HCT116 (cell line): ENCODE measurements around the gene QRFPR. TPM values are rescaled to one million over a fixed set of nuclear protein-coding genes. Genes with fewer than 3 reads are reported as not detected.

Source experiments
- ATAC-seq: fragments of 200-7000 bp; cut with Tn5 transposase; 2 replicates; pipeline ENCODE4 v1.9.1; 2020; ENCODE audit warnings: mild to moderate bottlenecking, moderate library complexity
- BruUV-seq: library from RNA; stranded (reverse); fragments of 400-500 nt; replicated peaks from 2 replicates; lab custom pipeline; 2021; lab: Mats Ljungman, UMichigan
- CTCF ChIA-PET: fragments of 300-600 bp; sonication (Branson Sonifier 250); formaldehyde crosslinking; loops from one replicate; lab custom pipeline; 2021; ENCODE audit warnings: antibody characterized with exemption; lab: Charles Lee
- POLR2A ChIA-PET: fragments of 300-600, 350-600 bp; sonication (Branson Sonifier 250); formaldehyde crosslinking; loops from one replicate; lab custom pipeline; 2021; ENCODE audit warnings: antibody characterized with exemption; lab: Charles Lee
- RAD21 ChIA-PET, 2 experiments: fragments of 300-600 bp; sonication (Branson Sonifier 250); formaldehyde crosslinking; loops; one replicate each; lab custom pipeline; 2023; ENCODE audit warnings: low total read pairs in 2 of 2; ENCODE audit not compliant: uncharacterized antibody in 2 of 2, unreplicated experiment in 2 of 2, low non-redundant PET in 1 of 2; lab: Charles Lee
- DNase-seq: peaks from one replicate; pipeline ENCODE4 v3.0.0-alpha.2; 2010; ENCODE audit warnings: low read depth, low spot score
- H2AFZ ChIP-seq: fragments of 200-600 bp; shearing (Covaris generic), sonication (generic); 2 replicates; pipeline ENCODE4 v1.6.1; 2017; ENCODE audit warnings: low read depth, mixed run types, mixed read lengths, antibody characterized with exemption, low read length; ENCODE audit not compliant: poor library complexity, severe bottlenecking
- H3K27ac ChIP-seq: 2 replicates; pipeline ENCODE4 v1.5.1; 2012; ENCODE audit warnings: low read depth, low read length
- H3K27me3 ChIP-seq: fragments of 200-600 bp; sonication (generic); 2 replicates; pipeline ENCODE4 v1.6.1; 2016; ENCODE audit warnings: mixed run types, low read length, mixed read lengths; ENCODE audit not compliant: insufficient read depth
- H3K36me3 ChIP-seq, 2 experiments: fragments of 200-500 bp in 1 of 2; fragments of 200-600 bp in 1 of 2; sonication (Bioruptor generic) in 1 of 2; sonication (generic) in 1 of 2; 2 replicates each; pipeline versions ENCODE4 v1.5.1 to v1.6.1; 2014 to 2016; ENCODE audit warnings: low read length in 2 of 2, inconsistent platforms in 1 of 2, mixed read lengths in 1 of 2, mixed run types in 1 of 2; ENCODE audit not compliant: insufficient read depth in 2 of 2, control insufficient read depth in 1 of 2
- H3K4me1 ChIP-seq, 2 experiments: fragments of 200-600 bp in 1 of 2; sonication (generic) in 1 of 2; 2 replicates each; pipeline versions ENCODE4 v1.5.1 to v1.6.1; 2012 to 2017; ENCODE audit warnings: low read length in 2 of 2, inconsistent platforms in 1 of 2, mild to moderate bottlenecking in 1 of 2, mixed read lengths in 1 of 2, mixed run types in 1 of 2, moderate library complexity in 1 of 2; ENCODE audit not compliant: insufficient read depth in 2 of 2, control insufficient read depth in 1 of 2
- H3K4me2 ChIP-seq: fragments of 200-600 bp; sonication (generic); 2 replicates; pipeline ENCODE4 v1.6.1; 2017; ENCODE audit warnings: mixed run types, low read length, mixed read lengths
- H3K4me3 ChIP-seq, 2 experiments: fragments of 200-600 bp in 1 of 2; sonication (generic) in 1 of 2; replicated peaks in 1 of 2; 2 replicates each; pipeline ENCODE4 v1.5.1; 2011 to 2016; ENCODE audit warnings: low read length in 2 of 2, control low read depth in 1 of 2, low read depth in 1 of 2, mild to moderate bottlenecking in 1 of 2, mixed read lengths in 1 of 2, mixed run types in 1 of 2
- H3K79me2 ChIP-seq: fragments of 200-600 bp; sonication (generic); 2 replicates; pipeline ENCODE4 v1.6.1; 2017; ENCODE audit warnings: mild to moderate bottlenecking, mixed run types, low read length, moderate library complexity, mixed read lengths; ENCODE audit not compliant: insufficient read depth
- H3K9ac ChIP-seq: fragments of 200-600 bp; sonication (generic); 2 replicates; pipeline ENCODE4 v1.6.1; 2016; ENCODE audit warnings: low read length, mixed read lengths
- H3K9me2 ChIP-seq: fragments of 200-600 bp; sonication (generic), shearing (Covaris generic); 2 replicates; pipeline ENCODE4 v1.6.1; 2017; ENCODE audit warnings: mixed run types, mild to moderate bottlenecking, moderate library complexity; ENCODE audit not compliant: insufficient read depth
- H3K9me3 ChIP-seq, 2 experiments: fragments of 200-500 bp in 1 of 2; fragments of 200-600 bp in 1 of 2; sonication (Bioruptor generic) in 1 of 2; sonication (generic) in 1 of 2; 2 replicates each; pipeline ENCODE4 v1.6.1; 2014 to 2017; ENCODE audit warnings: low read length in 2 of 2, mixed read lengths in 2 of 2, inconsistent platforms in 1 of 2, low read depth in 1 of 2, mild to moderate bottlenecking in 1 of 2, mixed run types in 1 of 2, moderate library complexity in 1 of 2; ENCODE audit not compliant: control insufficient read depth in 1 of 2, insufficient read depth in 1 of 2
- H4K20me1 ChIP-seq: fragments of 200-600 bp; sonication (generic), shearing (Covaris generic); 2 replicates; pipeline ENCODE4 v1.6.1; 2017; ENCODE audit warnings: mixed run types, mild to moderate bottlenecking, moderate library complexity; ENCODE audit not compliant: insufficient read depth
- CBX3 ChIP-seq: IDR thresholded peaks from 2 replicates; pipeline ENCODE4 v1.6.1; 2012; ENCODE audit warnings: low read depth
- CEBPB ChIP-seq: IDR thresholded peaks from 2 replicates; pipeline ENCODE4 v1.6.1; 2012; ENCODE audit warnings: low read depth
- CTCF ChIP-seq, 3 experiments: fragments of 200-600 bp in 1 of 3; sonication (generic) in 1 of 3; IDR thresholded peaks in 2 of 3; conservative IDR thresholded peaks in 1 of 3; 2 replicates each; pipeline ENCODE4 v1.5.1; 2012 to 2017; ENCODE audit warnings: low read depth in 2 of 3, low read length in 2 of 3, antibody characterized with exemption in 1 of 3, borderline replicate concordance in 1 of 3, control low read depth in 1 of 3, mild to moderate bottlenecking in 1 of 3, mixed read lengths in 1 of 3, mixed run types in 1 of 3, moderate library complexity in 1 of 3; ENCODE audit not compliant: insufficient read depth in 1 of 3
- ELF1 ChIP-seq: IDR thresholded peaks from 2 replicates; pipeline ENCODE4 v1.6.1; 2012; ENCODE audit warnings: low read depth, borderline replicate concordance
- EZH2phosphoT487 ChIP-seq: fragments of 200-600 bp; IDR thresholded peaks from 2 replicates; pipeline ENCODE4 v1.6.1; 2018; ENCODE audit warnings: antibody characterized with exemption, borderline replicate concordance
- FOSL1 ChIP-seq: IDR thresholded peaks from 2 replicates; pipeline ENCODE4 v1.6.1; 2012; ENCODE audit warnings: low read depth
- JUND ChIP-seq: IDR thresholded peaks from 2 replicates; pipeline ENCODE4 v1.6.1; 2012
- POLR2A ChIP-seq: IDR thresholded peaks from 2 replicates; pipeline ENCODE4 v1.7.0; 2011; ENCODE audit warnings: borderline replicate concordance; ENCODE audit not compliant: insufficient read depth, insufficient read length; ENCODE audit errors: extremely low read depth
- RAD21 ChIP-seq: IDR thresholded peaks from 2 replicates; pipeline ENCODE4 v1.6.1; 2012; ENCODE audit warnings: low read depth, mild to moderate bottlenecking
- REST ChIP-seq: IDR thresholded peaks from 2 replicates; pipeline ENCODE4 v1.6.1; 2012; ENCODE audit warnings: low read depth
- SIN3A ChIP-seq: IDR thresholded peaks from 2 replicates; pipeline ENCODE4 v1.6.1; 2012; ENCODE audit warnings: low read depth
- SP1 ChIP-seq: IDR thresholded peaks from 2 replicates; pipeline ENCODE4 v1.6.1; 2012; ENCODE audit warnings: low read depth
- SRF ChIP-seq: IDR thresholded peaks from 2 replicates; pipeline ENCODE4 v1.6.1; 2012; ENCODE audit warnings: low read depth
- TCF7L2 ChIP-seq: IDR thresholded peaks from 2 replicates; pipeline ENCODE4 v1.7.0; 2011; ENCODE audit warnings: borderline replicate concordance, inconsistent platforms; ENCODE audit not compliant: insufficient read depth, insufficient read length; ENCODE audit errors: extremely low read depth
- ZFX ChIP-seq: fragments of 450-650 bp; IDR thresholded peaks from 2 replicates; pipeline ENCODE4 v1.6.1; 2017
- ZNF274 ChIP-seq: fragments of 200-500 bp; sonication (Bioruptor generic); IDR thresholded peaks from 2 replicates; pipeline ENCODE4 v1.6.1; 2014; ENCODE audit warnings: mild to moderate bottlenecking, low read depth, low read length, inconsistent platforms
- intact Hi-C: fragments of 100-400 bp; cut with micrococcal nuclease; formaldehyde crosslinking; loops from 2 replicates; pipeline ENCODE4 v1.10.0; 2022
- total RNA-seq: library from RNA; stranded (reverse); gene quantifications from one replicate; pipeline ENCODE4 v1.2.1, GENCODE V29; 2021; ENCODE audit not compliant: unreplicated experiment
- TF ChIP-seq, protein P1 (sequence below): IDR thresholded peaks from 2 replicates; pipeline ENCODE4 v1.6.1; 2012

The QRFPR gene
- total RNA-seq, 1 experiment from 2014 or later, result not detected

DNA sequence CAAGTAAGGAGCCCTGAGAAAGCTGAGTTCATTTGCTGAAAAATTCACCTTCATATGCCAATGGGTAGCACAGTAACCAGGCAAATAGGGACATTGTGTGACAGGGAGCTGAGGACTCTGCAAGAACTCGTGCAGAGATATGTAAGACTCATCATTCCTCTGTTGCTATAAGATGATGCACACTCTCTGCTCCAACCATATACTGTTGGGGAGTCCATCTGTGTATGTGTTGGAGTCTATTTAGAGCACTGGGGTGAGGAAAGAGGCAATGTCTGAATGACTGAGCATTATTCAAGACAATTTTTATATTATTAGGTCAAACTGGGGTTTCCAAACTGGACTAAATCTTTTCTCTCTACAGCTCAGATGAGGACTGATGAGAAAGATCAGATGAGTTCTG, 100.4 kb downstream of the QRFPR start:
- Histone ChIP-seq H3K27ac (no peak overlapping the region), H2AFZ (no peak overlapping the region), H3K36me3 (no peaks in the 10 kb centered on the region), H3K4me2 (no peak overlapping the region), H3K27me3 (no peaks in the 10 kb centered on the region)
- ChIA-PET POLR2A (no interaction called here), CTCF (no interaction called here), RAD21 (no interaction called here)
- TF ChIP-seq CBX3 (no peak), RAD21 (no peak), EZH2phosphoT487 (no peak), TCF7L2 (no peak), CTCF (IDR thresholded peaks at IDR 0.05 in 2 of 3, conservative IDR thresholded peaks at IDR 0.05 in 1 of 3; ENCODE audit: borderline replicate concordance in 1 of 3, insufficient read depth in 1 of 3, low read depth in 2 of 3, low read length in 2 of 3) (no peak), ELF1 (no peak), POLR2A (no peak)
- TF ChIP-seq, all 23 proteins: peak for 0
- Histone ChIP-seq H3K9me2 (no peaks in the 10 kb centered on the region), H3K9ac (no peak overlapping the region), H3K4me3 (no peak overlapping the region), H4K20me1 (no peaks in the 10 kb centered on the region), H3K9me3 (no peaks in the 10 kb centered on the region), H3K4me1 (no peaks in the 10 kb centered on the region), H3K79me2 (no peaks in the 10 kb centered on the region)
- ATAC-seq (no peak), DNase-seq (no peak)
- intact Hi-C loops, result no loop called here
- no TSS peak for BruUV-seq

DNA sequence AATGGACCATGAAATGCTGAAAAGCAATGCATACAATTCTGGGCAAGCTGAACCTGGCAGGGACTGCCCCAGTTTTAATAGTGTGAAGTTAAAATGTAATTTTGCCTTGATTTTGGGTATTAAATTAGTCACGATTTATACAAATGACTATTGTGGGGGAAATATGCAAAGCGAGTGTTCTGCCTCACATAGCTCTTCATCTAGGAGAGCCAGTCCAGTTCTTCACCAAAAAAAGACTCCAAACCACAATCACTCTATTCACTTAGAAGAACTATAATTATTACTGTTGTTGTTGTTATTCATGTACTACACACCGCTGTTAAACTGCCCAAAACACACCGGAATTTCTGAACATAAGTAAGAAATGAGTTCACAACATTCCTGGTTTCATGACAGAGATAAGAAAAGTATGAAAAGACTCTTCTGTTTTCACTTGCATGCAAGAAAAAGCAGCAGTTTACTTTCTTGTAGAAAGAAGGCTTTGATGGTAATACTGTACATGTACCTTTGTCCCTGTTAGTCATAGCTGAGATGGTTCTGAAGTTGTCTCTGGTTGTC, 101.9 kb downstream of the QRFPR start:
- H3K4me1 ChIP-seq, result no peaks in the 10 kb centered on the region
- H4K20me1 ChIP-seq, result no peaks in the 10 kb centered on the region
- no peaks in the 10 kb centered on the region for H3K79me2 ChIP-seq
- no peak overlapping the region for H3K4me3 ChIP-seq
- H3K36me3 ChIP-seq, result no peaks in the 10 kb centered on the region
- no peak overlapping the region for H3K4me2 ChIP-seq
- no peaks in the 10 kb centered on the region for H3K27me3 ChIP-seq
- no peak overlapping the region for H2AFZ ChIP-seq
- no TSS peak for BruUV-seq
- no peak overlapping the region for H3K9ac ChIP-seq
- POLR2A ChIA-PET, result no interaction called here
- no peaks in the 10 kb centered on the region for H3K9me2 ChIP-seq
- no peaks in the 10 kb centered on the region for H3K9me3 ChIP-seq
- no peak for ATAC-seq
- CTCF ChIA-PET, result interaction anchor here (0.6 kb wide), 1 partner anchor 30 kb away, joined by 3 read pairs; no protein-coding TSS in a partner anchor
- RAD21 ChIA-PET, result no interaction called here
- intact Hi-C loops, result loop anchor here (10.0 kb wide), 1 partner anchor 376 kb away; no protein-coding TSS in a partner anchor
- DNase-seq, result no peak
- no peak overlapping the region for H3K27ac ChIP-seq
- no peak for TF ChIP-seq SIN3A
- no peak for TF ChIP-seq POLR2A
- TF ChIP-seq, protein P1, sequence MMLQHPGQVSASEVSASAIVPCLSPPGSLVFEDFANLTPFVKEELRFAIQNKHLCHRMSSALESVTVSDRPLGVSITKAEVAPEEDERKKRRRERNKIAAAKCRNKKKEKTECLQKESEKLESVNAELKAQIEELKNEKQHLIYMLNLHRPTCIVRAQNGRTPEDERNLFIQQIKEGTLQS, result no peak
- no peak for TF ChIP-seq EZH2phosphoT487
- no peak for TF ChIP-seq REST
- no peak for TF ChIP-seq SP1
- no peak for TF ChIP-seq CEBPB
- TF ChIP-seq ZFX, result no peak
- TF ChIP-seq JUND, result no peak
- no peak for TF ChIP-seq FOSL1
- no peak for TF ChIP-seq ZNF274
- no peak for TF ChIP-seq SRF
- TF ChIP-seq CBX3, result no peak
